Erythroblast (primary cell): ENCODE measurements around the gene CAPN8.

ENCODE experiments used
- GATA1 ChIP-seq: IDR thresholded peaks from 2 replicates; pipeline ENCODE4 v1.6.1; 2011; ENCODE audit warnings: low read depth, mild to moderate bottlenecking, control low read depth, low read length, moderate library complexity
- POLR2A ChIP-seq: IDR thresholded peaks from 2 replicates; pipeline ENCODE4 v1.6.1; 2011; ENCODE audit warnings: mild to moderate bottlenecking, low read length

GRCh38 chr1:223551610-223552009, 113.9 kb downstream of the CAPN8 start:
- TF ChIP-seq POLR2A (no peak), GATA1 (no peak)
